ENCODE results near the gene COL15A1. TPM values are rescaled to one million over a fixed set of nuclear protein-coding genes. Genes with fewer than 3 reads are reported as not detected.

Gene COL15A1
- total RNA-seq, 1 experiment from 2014 or later, result 0.10 TPM

- no peak overlapping the region for H3K4me3 ChIP-seq (ENCODE audit: low read depth in 2 of 2, low read length in 2 of 2)
- DNase-seq (ENCODE audit: low read depth, low spot score), result no peak
- H3K36me3 ChIP-seq (ENCODE audit: control insufficient read depth, insufficient read depth, low read length), result no peaks in the 10 kb centered on the region
- ChIA-PET POLR2A (no interaction called here), CTCF (no interaction called here)
- H3K27ac ChIP-seq (ENCODE audit: low read length), result no peak overlapping the region
- intact Hi-C loops (cut with micrococcal nuclease; ENCODE audit: unreplicated experiment), result no loop called here
- in situ Hi-C loops (cut with HindIII; ENCODE audit: low pct_unique_long_range_greater_than_20kb, low sequenced_read_pairs), result no loop called here
- TF ChIP-seq CTCF (IDR thresholded peaks at IDR 0.05) (no peak), SIN3A (IDR thresholded peaks at IDR 0.05; ENCODE audit: borderline replicate concordance, insufficient read depth, low read depth, low read length) (no peak), TCF7L2 (IDR thresholded peaks at IDR 0.05; ENCODE audit: low read depth, low read length) (no peak), POLR2AphosphoS5 (IDR thresholded peaks at IDR 0.05; ENCODE audit: low read depth, low read length) (no peak), REST (IDR thresholded peaks at IDR 0.05; ENCODE audit: insufficient read depth in 1 of 2, low read depth in 2 of 2, low read length in 1 of 2) (no peak)
- H3K4me1 ChIP-seq (ENCODE audit: control insufficient read depth, insufficient read depth, low read length), result no peaks in the 10 kb centered on the region
- no TSS peak for BruUV-seq (replicated peaks)
- H3K9me3 ChIP-seq (ENCODE audit: control insufficient read depth, insufficient read depth, low read depth, low read length), result no peaks in the 10 kb centered on the region
- ATAC-seq, result no peak
- H3K27me3 ChIP-seq (ENCODE audit: control insufficient read depth, insufficient read depth, low read length), result no peaks in the 10 kb centered on the region
Measured at GRCh38 chr9:99083051-99083450, 139.3 kb downstream of the COL15A1 start.

- CTCF ChIA-PET, result no interaction called here
- Histone ChIP-seq H3K9me3 (ENCODE audit: control insufficient read depth, insufficient read depth, low read depth, low read length) (no peaks in the 10 kb centered on the region), H3K27me3 (ENCODE audit: control insufficient read depth, insufficient read depth, low read length) (no peaks in the 10 kb centered on the region), H3K4me1 (ENCODE audit: control insufficient read depth, insufficient read depth, low read length) (no peaks in the 10 kb centered on the region), H3K27ac (ENCODE audit: low read length) (no peak overlapping the region), H3K4me3 (ENCODE audit: low read depth in 2 of 2, low read length in 2 of 2) (no peak overlapping the region), H3K36me3 (ENCODE audit: control insufficient read depth, insufficient read depth, low read length) (no peaks in the 10 kb centered on the region)
- TF ChIP-seq SIN3A (IDR thresholded peaks at IDR 0.05; ENCODE audit: borderline replicate concordance, insufficient read depth, low read depth, low read length) (no peak), POLR2AphosphoS5 (IDR thresholded peaks at IDR 0.05; ENCODE audit: low read depth, low read length) (no peak), CTCF (IDR thresholded peaks at IDR 0.05) (no peak), TCF7L2 (IDR thresholded peaks at IDR 0.05; ENCODE audit: low read depth, low read length) (no peak), REST (IDR thresholded peaks at IDR 0.05; ENCODE audit: insufficient read depth in 1 of 2, low read depth in 2 of 2, low read length in 1 of 2) (no peak)
- in situ Hi-C loops (cut with HindIII; ENCODE audit: low pct_unique_long_range_greater_than_20kb, low sequenced_read_pairs), result no loop called here
- POLR2A ChIA-PET, result no interaction called here
- intact Hi-C loops (cut with micrococcal nuclease; ENCODE audit: unreplicated experiment), result no loop called here
- DNase-seq (ENCODE audit: low read depth, low spot score) (no peak), ATAC-seq (no peak)
- no TSS peak for BruUV-seq (replicated peaks)
Measured at GRCh38 chr9:99085949-99086948, 142.5 kb downstream of the COL15A1 start.

All from Panc1 (cell line).